Fibroblast of the aortic adventitia (primary cell): ENCODE results near the gene KRTAP5-5. TPM values are rescaled to one million over a fixed set of nuclear protein-coding genes. Genes with fewer than 3 reads are reported as not detected.

Source experiments
- DNase-seq: peaks from one replicate; pipeline ENCODE4 v3.0.0-alpha.2; 2010; ENCODE audit warnings: low read depth
- H3K4me3 ChIP-seq: 2 replicates; pipeline ENCODE4 v1.5.1; 2011; ENCODE audit warnings: low read depth, mild to moderate bottlenecking, control low read depth, low read length, moderate library complexity
- total RNA-seq: library from RNA; depleted of rRNA; stranded (reverse); fragments of >200 nt; gene quantifications from 2 replicates; pipeline ENCODE4 v1.2.3, GENCODE V29; 2012; ENCODE audit warnings: low replicate concordance
- TF ChIP-seq, protein P1 (sequence below): IDR thresholded peaks from 2 replicates; pipeline ENCODE4 v1.5.1; 2011; ENCODE audit warnings: mild to moderate bottlenecking, low read length, control low read depth, inconsistent platforms; ENCODE audit not compliant: insufficient read depth

The KRTAP5-5 gene
- total RNA-seq, 1 donor = not detected

GRCh38 chr11:1623716-1624115, 5.9 kb upstream of the KRTAP5-5 start:
- TF ChIP-seq, protein P1, sequence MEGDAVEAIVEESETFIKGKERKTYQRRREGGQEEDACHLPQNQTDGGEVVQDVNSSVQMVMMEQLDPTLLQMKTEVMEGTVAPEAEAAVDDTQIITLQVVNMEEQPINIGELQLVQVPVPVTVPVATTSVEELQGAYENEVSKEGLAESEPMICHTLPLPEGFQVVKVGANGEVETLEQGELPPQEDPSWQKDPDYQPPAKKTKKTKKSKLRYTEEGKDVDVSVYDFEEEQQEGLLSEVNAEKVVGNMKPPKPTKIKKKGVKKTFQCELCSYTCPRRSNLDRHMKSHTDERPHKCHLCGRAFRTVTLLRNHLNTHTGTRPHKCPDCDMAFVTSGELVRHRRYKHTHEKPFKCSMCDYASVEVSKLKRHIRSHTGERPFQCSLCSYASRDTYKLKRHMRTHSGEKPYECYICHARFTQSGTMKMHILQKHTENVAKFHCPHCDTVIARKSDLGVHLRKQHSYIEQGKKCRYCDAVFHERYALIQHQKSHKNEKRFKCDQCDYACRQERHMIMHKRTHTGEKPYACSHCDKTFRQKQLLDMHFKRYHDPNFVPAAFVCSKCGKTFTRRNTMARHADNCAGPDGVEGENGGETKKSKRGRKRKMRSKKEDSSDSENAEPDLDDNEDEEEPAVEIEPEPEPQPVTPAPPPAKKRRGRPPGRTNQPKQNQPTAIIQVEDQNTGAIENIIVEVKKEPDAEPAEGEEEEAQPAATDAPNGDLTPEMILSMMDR = no peak
- no peak overlapping the region for H3K4me3 ChIP-seq
- no peak for DNase-seq

- TF ChIP-seq, protein P1 = no peak
- no peak overlapping the region for H3K4me3 ChIP-seq
- no peak for DNase-seq
Measured at GRCh38 chr11:1624621-1625020, 5.0 kb upstream of the KRTAP5-5 start.

DNA sequence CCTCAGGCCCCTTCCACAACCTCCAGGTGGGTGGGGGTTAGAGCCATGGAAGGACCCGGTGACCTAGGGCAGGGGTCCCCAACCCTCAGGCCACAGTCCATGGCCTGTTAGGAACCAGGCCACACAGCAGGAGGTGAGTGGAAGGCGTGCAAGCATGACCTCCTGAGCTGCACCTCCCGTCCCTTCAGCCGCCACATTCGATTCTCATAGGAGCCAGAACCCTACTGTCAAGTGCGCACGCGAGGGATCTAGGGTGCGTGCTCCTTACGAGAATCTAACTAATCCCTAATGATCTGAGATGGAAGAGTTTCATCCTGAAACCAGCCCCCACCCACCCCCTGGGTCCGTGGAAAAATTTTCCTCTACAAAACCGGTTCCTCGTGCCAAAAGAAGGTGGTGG, 4.0 kb upstream of the KRTAP5-5 start:
- TF ChIP-seq, protein P1 = no peak
- H3K4me3 ChIP-seq = no peak overlapping the region
- DNase-seq = no peak

- TF ChIP-seq, protein P1 = peak; percentile 88
- peak; percentile 10 for DNase-seq
- no peak overlapping the region for H3K4me3 ChIP-seq
Measured at GRCh38 chr11:1628506-1629325, 859 bp upstream of the KRTAP5-5 start.

DNA sequence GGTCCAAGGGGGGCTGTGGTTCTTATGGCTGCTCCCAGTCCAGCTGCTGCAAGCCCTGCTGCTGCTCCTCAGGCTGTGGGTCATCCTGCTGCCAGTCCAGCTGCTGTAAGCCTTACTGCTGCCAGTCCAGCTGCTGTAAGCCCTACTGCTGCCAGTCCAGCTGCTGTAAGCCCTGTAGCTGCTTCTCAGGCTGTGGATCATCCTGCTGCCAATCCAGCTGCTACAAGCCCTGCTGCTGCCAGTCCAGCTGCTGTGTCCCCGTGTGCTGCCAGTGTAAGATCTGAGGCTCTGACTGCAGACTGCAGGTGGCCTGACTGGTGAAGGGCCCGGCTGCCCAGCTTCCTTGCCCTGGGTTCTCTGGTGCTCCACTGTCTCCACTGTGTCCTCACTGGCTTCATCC, 696 bp downstream of the KRTAP5-5 start:
- TF ChIP-seq, protein P1 = no peak
- H3K4me3 ChIP-seq = no peak overlapping the region
- no peak for DNase-seq

DNA sequence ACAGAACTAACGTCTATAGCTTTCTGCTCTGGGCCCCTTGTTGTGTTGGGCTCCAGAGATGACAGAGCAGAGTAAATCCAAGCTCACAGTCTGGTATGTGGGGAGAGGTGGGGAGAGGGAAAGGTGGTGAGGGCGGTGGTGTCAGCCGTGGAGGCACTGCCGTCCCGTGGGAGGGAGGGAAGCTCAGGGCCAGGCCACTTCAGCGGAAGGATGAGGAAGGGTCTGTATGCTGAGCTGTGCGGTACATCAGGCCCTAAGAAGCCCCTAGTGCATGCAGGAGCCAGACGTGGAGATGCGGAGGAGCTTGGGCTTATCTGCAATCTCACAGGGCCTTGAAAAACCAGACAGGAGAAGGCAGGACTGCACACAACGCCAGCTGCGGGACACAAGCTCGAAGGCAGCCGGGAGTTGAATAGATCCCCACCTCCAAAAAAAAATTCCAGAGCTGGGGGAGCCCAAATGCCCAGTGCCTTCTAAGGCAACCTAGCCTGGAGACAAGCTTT, 1.5 kb downstream of the KRTAP5-5 start:
- TF ChIP-seq, protein P1 = no peak
- H3K4me3 ChIP-seq = no peak overlapping the region
- DNase-seq = no peak
